Astrocyte (in vitro differentiated cells and primary cell): ENCODE measurements around the gene NOP56.

Source experiments
- CTCF ChIP-seq: IDR thresholded peaks from 2 replicates; pipeline ENCODE4 v1.5.1; 2011; ENCODE audit warnings: low read depth, mild to moderate bottlenecking, inconsistent platforms, low read length, moderate library complexity; ENCODE audit not compliant: insufficient read depth
- EZH2 ChIP-seq: IDR thresholded peaks from 2 replicates; pipeline ENCODE4 v1.6.1; 2012; ENCODE audit warnings: mild to moderate bottlenecking, low read length, inconsistent platforms; ENCODE audit not compliant: insufficient read depth

- TF ChIP-seq CTCF, result no peak
- no peak for TF ChIP-seq EZH2
Observed at GRCh38 chr20:2707353-2708072, 55.1 kb downstream of the NOP56 start.
